ENCODE data around the gene RGS11.

The RGS11 gene

DNA sequence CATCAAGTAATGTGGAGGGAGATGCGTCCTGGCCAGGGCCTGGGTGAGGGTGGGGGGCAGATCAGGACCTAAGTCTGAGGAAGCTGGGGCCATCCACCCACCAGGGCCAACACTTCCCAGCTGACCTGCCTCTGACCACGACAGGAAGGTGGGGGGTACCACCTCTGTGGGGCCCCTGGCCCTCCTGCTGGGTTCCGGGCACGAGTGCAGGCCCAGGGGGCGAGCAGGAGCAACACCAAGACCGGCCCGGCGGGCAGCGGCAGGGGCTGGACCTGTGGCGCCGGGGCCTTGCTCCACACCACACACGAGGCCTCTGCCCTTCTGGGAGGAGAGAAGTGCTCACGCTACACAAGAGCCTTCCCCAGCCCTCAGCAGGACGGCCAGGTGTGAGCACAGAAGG lies 20.5 kb upstream of the RGS11 start:
- DNase-seq = no peak

DNA sequence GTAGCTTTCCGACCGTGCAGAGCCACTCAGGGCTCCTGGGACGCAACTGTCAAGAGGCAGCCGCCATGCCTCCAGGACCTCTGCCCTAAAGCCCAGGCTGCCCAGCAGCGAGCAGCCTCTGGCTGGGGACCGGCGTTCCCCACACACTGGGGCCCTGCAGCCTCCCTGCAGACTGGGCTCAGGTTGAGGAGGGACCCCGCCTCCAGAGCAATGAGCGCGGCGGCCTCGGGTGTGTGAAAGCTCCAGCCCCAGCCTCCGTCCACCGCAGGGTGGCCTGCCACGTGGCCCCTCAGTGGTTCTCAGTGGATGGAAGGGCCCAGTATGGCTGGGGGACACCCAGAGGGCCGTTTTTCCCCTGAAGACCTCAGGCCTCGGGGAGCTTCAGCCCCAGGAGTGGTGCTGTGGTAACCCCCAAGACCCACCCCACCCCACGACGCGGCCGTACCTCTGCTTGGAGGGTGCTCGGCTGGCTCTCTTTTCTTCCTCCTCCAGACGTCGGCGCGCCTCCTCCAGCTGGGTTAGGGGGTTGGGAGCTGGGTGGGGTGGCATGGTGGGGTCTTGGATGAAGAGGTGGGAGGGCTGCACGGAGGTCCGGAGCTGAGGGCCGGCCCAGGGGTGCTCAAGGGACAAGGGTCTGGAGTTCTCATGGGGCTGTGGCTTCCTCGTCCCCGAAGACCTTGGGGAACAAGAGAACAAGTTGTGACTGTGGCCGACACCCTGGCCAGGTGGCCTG lies 17.5 kb upstream of the RGS11 start:
- DNase-seq = no peak

DNA sequence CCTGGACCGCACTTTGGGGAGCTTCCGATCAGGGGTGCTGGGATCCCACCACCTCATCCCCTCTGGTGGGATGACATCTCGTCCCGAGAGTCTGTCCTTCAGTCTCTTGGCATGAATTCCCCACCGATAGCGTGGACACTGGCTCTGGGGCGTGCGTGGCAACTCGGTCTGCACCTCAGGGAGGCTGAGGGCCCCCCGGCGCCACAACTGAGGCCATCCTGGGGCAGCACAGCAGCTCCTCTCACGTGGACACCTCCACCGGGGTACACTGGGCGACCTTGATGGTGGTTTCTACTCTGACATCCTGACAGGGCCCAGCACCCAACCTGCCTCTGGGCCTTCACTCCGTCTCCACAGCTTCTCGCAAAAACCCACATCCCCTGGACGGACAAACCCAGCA lies 15.8 kb upstream of the RGS11 start:
- DNase-seq = no peak

DNA sequence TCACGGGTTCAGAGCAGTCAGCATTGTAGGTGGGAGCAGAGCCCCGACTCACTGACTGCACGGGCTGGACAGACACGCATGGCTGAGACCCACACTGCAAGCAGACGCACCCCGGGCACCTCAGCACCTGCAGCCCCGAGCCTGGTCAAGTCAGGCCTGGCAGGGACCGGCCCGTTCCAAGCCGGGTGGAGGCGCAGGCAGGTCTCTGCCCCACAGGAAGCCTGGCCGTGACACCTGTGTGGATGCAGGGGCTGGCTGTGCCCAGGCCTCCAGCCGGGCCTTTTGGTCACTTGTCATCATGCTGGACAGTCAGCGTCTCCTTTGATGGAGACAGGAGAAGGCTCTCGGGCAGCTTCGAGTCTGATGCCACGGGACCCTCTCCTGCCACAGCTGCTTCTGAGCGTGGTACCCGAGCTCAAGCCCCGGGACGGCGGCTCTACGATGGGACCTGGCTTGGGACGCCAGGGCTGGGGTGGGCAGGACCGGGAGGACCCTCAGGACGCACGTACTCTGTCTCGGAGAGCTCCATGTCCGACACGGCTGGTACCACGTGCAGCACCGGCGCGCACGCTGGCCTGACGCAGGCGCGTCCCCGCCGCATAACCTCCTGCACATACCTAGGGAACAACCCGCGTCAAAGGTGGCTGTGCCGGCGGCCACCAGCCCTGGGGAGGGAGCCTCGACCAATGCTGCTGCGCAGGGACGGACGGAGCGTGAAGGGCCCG lies 15.1 kb upstream of the RGS11 start:
- DNase-seq = no peak

DNA sequence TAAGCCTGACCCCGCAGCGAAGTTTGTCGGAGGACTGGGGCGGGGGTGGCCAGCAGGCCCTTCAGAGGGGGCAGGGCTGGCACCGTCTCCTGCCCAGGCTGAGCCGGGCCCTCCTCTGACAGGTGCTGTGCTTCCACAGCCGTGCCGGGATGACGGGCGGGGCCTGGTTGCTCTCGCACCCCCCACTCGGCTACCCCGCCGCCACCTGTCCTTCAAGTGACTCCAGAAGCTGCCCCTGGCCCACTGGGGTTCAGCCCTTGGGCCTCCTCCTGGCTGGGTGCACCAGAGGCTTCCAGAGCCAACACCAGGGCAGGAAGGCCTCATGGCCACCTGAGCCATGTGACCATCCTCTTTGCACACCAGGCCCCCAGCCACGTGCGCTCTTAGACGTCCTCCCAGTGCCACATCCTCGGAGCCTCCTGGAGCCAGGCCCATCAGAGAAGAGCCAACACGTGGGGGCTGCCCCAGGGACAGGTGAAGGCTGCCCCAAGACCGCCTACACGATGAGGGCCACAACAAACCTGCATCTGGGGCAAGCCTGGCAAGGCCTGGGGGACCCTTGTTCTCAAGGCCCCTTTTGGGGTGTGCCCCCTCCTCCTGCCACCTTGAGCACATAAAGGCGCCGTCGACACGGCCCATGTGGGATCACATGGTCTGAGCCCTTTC lies 14.4 kb upstream of the RGS11 start:
- DNase-seq = no peak

DNA sequence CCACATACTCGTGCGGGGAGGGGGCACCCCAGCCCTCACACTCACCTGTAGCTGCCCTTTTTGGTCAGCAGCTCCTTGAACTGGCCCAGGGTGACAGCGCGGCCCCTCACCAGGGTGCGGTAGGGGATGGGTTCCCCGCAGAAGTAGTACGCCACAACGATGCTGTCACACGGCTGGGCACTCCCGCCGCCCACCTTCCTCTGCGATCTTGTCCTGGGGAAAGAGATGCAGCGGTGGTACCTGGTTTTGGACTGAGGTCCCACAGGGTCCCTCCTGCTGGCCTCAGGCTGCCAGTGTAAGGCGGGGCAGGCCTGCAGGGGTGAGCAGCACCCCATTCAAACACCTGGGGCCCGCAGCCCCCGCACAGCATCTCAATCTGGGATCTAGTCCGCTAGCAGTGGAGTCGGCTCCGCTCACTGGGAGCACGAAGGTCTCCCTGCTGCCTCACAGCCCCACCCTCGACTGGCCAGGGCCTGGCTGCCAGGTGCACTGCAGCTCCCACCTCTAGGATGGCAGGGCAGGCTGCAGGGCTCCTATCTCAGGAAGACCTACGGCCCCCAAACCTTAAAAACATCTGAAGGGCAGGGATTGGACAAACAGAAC lies 13.8 kb upstream of the RGS11 start:
- no peak for DNase-seq

DNA sequence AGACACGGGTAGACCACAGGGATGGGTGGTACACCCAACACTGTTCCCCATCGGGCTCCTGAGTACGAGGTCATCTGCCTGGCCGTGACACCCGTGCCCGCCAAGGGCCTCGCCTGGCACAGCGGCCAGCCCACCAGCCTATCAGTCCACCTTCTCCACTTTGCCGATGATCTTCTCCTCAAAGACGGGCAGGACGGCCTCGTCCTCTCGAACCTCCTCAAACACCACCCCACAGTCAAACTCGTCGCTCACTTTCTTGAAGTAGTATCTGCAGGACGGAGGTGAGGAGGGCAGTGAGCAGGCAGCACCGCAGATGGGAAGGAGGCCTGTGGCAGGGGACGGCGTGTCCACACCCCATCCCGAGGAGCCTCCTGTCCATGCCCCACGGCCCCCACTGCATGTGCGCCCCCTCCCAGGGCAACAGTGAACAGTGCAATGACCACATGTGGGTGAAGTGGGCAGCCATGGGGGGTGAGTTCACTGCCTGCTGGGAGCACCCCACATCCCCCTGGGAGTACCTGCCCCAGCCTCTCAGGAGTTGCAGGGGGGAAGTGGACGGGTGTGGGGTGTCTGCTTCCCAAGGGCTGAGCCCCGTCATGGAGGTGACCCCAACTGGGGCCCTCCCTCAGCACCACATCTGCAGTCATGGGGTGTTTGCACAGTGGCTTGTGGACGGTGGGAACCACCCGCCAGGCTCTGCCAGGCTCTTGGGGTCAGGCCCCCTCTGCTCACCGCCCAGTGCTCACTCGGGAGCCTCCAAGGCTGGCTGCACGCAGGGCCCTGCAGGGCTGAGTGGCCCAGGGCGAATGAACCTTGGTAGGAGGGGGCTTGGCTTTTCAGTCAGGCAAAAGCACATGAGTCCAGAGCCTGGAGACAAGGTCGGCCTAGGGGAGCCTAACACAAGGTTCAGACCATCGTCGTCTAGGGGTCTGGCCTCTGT lies 12.5 kb upstream of the RGS11 start:
- no peak for DNase-seq

DNA sequence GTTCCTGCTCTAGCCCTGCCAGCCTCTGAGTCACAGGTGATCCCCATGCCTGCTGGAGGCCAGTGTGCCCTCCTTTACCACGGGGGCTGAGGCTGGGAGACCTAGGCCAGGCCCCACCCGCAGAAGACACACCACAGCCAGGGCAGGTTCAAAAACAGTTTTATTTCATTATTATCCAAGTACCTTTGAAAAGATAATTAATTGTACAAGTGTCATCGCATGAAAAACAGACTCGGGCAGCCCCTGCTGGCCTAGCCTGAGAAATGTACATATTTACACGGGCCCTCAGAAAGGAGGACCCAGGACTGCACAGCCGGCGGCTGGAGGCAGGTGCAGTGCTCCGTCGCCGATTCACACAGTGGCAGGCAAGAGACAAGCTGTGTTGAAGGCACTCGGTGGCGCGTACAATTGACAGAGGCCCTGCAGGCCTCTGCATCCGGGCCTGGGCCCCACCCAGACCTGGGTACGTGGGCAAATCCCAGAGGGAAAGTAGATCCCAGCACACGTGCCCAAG lies 11.6 kb upstream of the RGS11 start:
- no peak for DNase-seq

DNA sequence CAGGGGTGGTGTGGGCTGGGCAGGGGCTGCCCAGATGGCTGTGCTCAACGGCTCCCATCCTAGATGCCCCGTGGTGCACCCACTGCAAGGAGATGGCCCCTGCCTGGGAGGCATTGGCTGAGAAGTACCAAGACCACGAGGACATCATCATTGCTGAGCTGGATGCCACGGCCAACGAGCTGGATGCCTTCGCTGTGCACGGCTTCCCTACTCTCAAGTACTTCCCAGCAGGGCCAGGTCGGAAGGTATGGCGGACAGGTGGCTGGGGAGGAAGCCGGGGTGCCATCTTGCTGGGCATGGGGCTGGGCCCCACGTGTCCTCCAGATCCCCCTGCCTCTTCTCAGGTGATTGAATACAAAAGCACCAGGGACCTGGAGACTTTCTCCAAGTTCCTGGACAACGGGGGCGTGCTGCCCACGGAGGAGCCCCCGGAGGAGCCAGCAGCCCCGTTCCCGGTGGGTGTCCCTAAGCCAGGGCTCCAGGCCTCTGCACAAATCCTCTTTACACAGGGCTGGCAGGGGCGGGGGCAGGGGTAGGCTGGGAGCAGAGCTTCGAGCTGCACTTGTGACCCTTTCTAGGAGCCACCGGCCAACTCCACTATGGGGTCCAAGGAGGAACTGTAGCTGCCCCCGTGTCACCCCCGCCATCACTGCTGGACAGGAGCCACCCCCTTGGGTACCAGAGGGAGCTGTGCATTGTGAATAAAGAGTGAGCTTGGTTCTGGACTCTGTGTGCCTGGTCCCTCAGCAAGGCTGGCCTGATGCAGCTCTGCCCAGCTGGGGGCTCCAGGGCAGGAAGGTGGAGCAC lies 10.9 kb upstream of the RGS11 start:
- no peak for DNase-seq

DNA sequence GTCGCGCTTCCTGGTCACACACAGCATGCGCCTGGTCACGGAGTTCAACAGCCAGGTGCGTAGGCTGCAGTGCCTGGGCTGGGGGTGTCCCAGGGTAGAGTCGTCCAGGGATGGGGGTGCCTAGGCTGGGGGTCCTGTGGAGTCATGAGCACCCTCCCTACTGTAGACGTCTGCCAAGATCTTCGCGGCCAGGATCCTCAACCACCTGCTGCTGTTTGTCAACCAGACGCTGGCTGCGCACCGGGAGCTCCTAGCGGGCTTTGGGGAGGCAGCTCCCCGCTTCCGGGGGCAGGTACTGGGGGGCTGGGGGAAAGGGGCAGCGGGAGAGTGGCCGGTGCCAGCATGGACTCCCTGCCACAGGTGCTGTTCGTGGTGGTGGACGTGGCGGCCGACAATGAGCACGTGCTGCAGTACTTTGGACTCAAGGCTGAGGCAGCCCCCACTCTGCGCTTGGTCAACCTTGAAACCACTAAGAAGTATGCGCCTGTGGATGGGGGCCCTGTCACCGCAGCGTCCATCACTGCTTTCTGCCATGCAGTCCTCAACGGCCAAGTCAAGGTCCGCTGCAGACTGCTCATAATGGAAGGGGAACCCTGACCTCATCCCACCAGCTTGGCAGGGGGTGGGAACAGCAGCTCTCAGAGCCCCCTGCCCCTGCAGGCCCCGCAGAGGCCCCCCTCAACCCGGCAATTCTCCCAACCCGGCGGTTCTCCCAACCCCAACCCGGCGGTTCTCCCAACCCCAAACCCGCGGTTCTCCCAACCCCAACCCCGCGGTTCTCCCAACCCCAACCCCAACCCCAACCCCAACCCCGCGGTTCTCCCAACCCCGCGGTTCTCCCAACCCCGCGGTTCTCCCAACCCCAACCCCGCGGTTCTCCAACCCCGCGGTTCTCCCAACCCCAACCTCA lies 9.7 kb upstream of the RGS11 start:
- no peak for DNase-seq

DNA sequence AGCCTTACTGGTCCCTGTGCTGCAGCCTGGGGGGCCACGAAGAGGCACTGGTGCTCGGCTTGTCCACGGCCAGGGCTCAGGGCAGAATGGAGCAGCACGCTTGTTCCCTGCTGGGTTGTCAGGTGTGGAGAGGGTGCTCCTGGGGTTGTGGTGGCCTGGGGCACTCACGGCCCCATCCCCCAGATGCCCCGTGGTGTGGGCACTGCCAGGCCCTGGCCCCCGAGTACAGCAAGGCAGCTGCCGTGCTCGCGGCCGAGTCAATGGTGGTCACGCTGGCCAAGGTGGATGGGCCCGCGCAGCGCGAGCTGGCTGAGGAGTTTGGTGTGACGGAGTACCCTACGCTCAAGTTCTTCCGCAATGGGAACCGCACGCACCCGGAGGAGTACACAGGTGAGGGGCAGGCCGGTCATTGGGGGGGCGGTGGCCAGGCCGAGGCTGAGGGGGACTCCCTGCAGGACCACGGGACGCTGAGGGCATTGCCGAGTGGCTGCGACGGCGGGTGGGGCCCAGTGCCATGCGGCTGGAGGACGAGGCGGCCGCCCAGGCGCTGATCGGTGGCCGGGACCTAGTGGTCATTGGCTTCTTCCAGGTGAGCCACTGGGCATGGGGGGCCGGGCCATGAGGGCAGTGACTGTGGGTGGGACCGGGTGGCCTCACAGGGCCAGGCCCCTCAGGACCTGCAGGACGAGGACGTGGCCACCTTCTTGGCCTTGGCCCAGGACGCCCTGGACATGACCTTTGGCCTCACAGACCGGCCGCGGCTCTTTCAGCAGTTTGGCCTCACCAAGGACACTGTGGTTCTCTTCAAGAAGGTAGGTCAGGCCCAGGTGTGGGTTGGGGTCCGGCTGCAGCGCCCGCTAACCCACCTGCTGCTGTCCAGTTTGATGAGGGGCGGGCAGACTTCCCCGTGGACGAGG lies 8.7 kb upstream of the RGS11 start:
- no peak for DNase-seq

DNA sequence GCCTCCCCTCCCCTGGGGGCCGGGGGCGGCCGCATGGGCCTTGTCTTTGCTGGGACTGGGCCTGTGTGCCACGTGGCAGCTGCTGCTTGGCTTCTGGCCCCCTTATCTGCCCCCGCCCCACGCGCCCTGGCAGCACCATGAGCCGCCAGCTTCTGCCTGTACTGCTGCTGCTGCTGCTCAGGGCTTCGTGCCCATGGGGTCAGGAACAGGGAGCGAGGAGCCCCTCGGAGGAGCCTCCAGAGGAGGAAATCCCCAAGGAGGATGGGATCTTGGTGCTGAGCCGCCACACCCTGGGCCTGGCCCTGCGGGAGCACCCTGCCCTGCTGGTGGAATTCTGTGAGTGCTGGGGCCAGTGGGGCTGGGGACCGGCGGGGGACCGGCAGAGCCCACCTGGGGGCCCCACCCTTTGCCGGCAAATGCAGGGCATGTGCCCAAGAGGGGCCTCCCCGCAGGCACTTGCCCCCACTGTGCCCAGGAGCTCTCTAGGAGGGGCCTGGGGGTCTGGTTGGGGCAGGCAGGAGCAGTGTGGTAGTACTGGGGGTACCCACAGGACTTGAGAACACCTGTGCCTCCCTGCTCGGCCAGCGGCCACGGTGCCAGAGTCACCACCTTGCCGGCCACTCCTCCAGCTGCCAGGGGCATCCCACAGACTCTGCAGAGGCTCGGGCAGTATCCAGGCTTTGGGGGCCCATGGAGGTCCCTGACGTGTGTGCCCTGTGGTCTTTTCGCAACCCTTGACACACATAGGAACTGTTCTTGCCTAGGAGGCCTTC lies 7.5 kb upstream of the RGS11 start, which contains the start of gene PDIA2:
Gene PDIA2 (plus strand): TSS at position 132 of the 773 bp plus-strand sequence. CDS start 6 bp downstream, at position 138.
- no peak for DNase-seq

DNA sequence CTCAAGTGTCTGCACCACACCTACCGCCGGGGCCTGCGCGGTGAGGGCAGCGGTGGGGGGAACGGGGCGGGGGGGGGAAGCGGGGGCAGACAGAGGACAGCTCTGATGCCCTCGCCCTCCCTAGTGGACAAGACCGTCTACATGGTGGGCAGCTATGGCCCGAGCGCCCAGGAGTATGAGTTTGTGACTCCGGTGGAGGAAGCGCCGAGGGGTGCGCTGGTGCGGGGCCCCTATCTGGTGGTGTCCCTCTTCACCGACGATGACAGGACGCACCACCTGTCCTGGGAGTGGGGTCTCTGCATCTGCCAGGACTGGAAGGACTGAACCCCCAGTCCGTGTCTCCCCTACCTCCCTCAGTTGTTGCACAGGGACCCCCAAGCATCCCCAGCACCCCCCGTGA lies 6.7 kb upstream of the RGS11 start:
- no peak for DNase-seq

DNA sequence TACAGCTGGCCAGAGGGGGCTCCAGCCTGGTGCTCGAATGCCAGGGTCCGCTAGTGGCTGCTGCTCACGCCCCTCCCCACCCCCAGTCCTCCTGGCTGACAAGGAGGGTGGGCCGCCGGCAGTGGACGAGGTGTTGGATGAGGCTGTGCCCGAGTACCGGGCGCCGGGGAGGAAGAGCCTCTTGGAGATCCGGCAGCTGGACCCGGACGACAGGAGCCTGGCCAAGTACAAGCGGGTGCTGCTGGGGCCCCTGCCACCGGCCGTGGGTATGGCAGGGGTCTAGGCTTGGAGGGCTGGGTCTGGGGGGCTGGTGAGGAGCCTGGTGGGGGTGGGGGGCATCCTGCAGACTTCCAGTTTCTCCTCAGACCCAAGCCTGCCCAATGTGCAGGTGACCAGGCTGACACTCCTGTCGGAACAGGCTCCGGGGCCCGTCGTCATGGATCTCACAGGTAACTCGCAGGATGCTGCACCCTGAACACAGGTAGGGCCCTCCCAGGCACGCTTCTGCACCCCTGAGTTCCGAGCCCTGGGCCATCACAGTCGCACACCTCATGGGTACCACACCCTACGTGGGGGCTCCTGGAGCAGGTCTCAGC lies 6.0 kb upstream of the RGS11 start:
- DNase-seq = no peak

DNA sequence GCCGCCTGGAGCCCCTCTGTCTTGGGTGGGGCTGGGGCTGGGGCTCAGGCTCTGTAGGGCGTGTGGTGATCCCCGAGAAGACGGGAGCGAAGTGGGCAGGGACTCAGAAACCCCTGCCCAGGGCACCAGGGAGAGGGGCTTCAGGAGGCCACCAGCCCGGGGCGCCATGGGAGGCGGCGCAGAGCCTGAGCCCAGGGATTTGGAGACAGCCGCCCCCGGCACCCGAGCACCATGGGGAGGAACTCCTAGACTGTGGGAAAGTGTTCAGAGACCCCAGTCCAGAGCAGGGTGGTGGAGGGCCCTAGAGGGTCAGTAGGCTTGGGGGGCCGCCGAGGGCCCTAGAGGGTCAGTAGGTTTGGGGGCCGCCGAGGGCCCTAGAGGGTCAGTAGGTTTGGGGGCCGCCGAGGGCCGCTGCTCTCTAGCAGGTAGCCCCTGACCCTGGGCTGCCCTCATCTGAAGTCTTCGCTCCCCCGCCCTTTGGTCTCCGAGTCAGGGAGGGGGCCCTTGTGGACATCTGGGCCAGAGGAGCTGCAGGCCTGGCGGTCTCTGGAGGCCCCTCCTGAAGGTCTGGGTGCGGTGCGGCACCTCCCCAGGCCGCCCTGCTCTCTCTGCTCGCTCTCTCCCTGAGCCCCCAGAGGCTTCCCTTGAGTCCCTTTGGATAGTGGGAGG lies 5.4 kb upstream of the RGS11 start:
- DNase-seq = no peak

DNA sequence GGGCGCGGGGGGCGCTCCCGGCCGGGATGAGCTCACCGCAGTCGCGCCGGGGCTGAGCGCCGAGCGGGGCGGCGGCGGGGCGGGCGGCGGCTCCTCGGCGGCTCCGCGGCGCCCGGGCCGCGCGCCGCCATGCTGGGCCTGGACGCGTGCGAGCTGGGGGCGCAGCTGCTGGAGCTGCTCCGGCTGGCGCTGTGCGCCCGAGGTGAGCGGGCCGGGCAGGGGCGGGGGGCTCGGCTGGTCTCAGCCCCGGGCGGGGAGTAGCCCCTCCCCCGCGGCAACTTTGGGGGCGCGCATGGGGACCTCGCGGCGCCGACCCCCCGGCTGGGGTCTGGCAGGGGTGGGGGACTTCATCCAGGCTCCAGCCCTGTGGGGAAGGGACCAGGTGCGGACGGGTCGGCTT lies 4.8 kb upstream of the RGS11 start, which contains the start of gene ARHGDIG:
Gene ARHGDIG (plus strand): TSS at position 40 of the 400 bp plus-strand sequence. CDS start 90 bp downstream, at position 130.
- DNase-seq = no peak

DNA sequence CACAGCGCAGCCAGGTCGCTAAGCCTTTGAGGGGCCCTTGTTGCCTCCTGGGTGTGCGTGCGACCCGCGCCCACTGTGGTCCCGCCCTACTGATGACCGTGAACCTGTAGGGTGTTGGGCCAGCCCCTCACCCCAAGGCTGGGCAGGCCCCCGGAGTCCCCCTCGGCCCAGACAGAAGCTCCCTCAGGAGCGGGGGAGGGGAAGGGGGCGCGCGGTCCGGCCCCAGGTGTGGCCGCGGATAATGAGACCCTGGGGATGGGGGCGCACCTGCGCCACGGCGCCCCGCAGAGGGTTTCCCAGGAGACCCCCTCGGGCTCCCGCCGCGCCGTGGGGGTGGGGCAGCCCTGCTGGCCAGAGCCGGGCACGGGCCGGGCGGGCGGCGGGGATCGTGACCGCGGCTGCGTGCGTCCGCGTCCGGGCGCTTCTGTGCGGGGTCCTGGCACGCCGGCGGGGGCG lies 4.3 kb upstream of the RGS11 start:
- no peak for DNase-seq

Measured in stimulated activated CD8-positive, alpha-beta memory T cell treated with anti-CD3 and anti-CD28 coated beads, Interleukin-4, amount 100 ng/mL, for 48 hours (primary cell).